GM12891 (cell line): ENCODE measurements around the gene S100Z.

Experiments used
- PAX5 ChIP-seq: IDR thresholded peaks from 2 replicates; pipeline ENCODE4 v1.6.1; 2011; ENCODE audit warnings: low read length, moderate library complexity, mild to moderate bottlenecking; ENCODE audit not compliant: insufficient read depth, severe bottlenecking
- POLR2A ChIP-seq: IDR thresholded peaks from 2 replicates; pipeline ENCODE4 v1.6.1; 2011; ENCODE audit warnings: low read depth, low read length, control low read depth
- POLR2AphosphoS5 ChIP-seq: IDR thresholded peaks from 2 replicates; pipeline ENCODE4 v1.6.1; 2011; ENCODE audit warnings: low read depth, low read length, control low read depth
- SPI1 ChIP-seq: IDR thresholded peaks from 2 replicates; pipeline ENCODE4 v1.6.1; 2011; ENCODE audit warnings: low read depth, low read length, control low read depth
- TAF1 ChIP-seq: IDR thresholded peaks from 2 replicates; pipeline ENCODE4 v1.6.1; 2011; ENCODE audit warnings: low read depth, low read length, control low read depth

DNA sequence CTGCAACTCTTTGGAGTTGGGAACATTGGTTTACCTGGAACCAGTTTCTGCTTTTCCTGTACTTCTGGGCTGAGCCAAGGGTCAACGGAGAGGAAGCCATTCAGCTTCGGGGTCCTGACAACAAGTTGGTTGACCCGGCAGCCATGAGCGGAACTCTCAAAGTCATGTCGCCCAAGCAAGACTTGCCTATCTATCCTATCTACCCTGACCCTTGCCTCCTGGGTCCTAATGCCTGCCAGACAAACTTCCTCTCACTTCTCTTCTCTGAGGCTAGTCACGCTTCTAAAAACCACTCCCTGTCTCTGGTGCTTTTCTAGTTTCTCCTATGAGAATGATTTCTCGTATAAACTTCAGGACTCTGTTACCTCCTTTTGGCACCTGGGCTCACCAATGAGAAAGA, 58.4 kb downstream of the S100Z start:
- no peak for TF ChIP-seq SPI1
- TF ChIP-seq POLR2A = no peak
- no peak for TF ChIP-seq POLR2AphosphoS5
- TF ChIP-seq TAF1 = no peak
- TF ChIP-seq PAX5 = no peak
